Measurements from ENCODE around the gene KITLG.

DNA sequence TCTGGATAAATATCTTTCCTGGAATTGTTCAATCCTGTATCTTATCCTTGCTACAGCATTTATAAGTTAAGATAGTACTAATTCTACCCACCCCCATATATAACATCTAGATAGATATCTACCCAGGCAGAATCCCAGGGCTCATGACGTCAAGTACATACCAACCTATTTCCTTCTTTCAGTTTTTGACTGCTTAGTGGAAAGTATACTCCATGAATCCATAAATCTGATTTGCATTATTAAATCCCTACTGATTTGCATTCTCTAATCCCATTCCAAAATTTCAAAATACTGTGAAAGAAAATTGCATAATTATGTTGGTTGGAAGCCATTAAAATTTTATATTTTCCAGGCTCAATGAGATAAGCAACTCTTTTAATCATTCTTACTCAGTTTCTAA, 111.7 kb downstream of the KITLG start:
- TF ChIP-seq, protein P1, sequence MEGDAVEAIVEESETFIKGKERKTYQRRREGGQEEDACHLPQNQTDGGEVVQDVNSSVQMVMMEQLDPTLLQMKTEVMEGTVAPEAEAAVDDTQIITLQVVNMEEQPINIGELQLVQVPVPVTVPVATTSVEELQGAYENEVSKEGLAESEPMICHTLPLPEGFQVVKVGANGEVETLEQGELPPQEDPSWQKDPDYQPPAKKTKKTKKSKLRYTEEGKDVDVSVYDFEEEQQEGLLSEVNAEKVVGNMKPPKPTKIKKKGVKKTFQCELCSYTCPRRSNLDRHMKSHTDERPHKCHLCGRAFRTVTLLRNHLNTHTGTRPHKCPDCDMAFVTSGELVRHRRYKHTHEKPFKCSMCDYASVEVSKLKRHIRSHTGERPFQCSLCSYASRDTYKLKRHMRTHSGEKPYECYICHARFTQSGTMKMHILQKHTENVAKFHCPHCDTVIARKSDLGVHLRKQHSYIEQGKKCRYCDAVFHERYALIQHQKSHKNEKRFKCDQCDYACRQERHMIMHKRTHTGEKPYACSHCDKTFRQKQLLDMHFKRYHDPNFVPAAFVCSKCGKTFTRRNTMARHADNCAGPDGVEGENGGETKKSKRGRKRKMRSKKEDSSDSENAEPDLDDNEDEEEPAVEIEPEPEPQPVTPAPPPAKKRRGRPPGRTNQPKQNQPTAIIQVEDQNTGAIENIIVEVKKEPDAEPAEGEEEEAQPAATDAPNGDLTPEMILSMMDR (IDR thresholded peaks at IDR 0.05) = no peak
- TF ChIP-seq POLR2A (IDR thresholded peaks at IDR 0.05) = no peak
